HG03066 (cell line): ENCODE results near the gene NTF3.

Experiments used
- ATAC-seq: cut with Tn5 transposase; IDR thresholded peaks from one replicate; pipeline ENCODE4 v1.9.1; 2021; ENCODE audit warnings: low read depth; ENCODE audit not compliant: unreplicated experiment

The NTF3 gene

DNA sequence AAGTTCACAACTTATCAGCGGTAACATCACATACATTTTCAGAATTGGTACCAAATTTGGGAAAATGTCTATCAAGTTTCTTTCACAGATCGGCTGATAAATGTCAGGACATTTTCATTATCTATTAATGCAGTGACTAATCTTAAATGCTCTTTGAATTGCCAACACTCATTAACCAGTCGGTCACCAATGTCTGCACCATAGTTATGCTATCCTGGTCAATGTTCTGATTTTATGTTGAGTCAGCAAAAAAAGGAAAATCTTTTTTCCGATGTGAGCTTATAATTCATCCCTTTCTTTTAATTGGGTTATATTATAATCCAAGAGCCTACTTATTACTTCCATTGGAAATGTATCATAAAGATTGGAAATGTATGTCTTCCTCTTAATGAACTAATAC, 77.2 kb downstream of the NTF3 start:
- no peak for ATAC-seq

GRCh38 chr12:5509557-5509956, 77.6 kb downstream of the NTF3 start:
- no peak for ATAC-seq

DNA sequence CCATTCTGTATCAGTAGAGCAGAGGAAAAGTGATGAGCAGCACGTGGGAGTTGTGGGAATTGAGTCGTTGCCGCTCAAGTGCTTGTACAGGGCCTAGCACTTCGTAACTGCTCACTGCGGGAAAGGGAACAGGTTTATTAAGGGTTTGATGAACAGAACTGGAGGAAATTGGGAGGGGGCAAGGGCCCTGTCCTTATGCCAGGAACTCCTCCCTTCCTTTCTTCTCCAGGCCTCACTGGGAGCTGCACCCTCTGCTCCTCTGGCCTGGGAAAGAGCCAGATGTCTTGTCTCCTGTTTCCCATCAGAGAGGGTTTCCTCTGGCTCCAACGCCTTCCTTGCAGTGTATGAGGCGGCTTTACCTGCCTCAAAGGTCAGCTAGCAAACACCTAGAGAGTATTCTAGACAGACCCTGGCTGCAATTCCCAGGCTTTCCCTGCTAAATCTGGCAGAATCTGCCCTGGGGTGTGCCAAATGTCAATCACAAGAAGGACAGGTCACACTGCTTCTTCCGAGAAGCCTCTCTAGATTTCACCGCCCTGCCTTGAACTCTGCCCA, 78.4 kb downstream of the NTF3 start:
- no peak for ATAC-seq

DNA sequence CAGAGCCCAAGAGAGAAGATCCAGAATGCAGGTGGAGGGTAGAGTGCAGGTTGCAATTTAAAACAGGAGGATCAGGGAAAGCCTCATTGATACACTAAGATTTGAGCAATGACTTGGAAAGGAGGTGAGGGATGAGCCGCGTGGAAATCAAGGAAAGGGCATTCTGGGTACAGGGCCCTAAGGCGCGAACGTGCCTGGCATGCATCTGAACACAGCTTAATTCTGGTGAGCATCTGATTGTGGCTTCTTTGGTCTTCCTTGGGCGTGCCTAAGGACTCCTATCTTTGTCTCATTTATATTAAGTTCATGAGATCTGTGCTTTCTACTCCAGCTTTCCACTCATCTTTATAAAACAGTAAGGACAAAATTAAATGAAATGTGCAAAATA, 79.3 kb downstream of the NTF3 start:
- ATAC-seq, result no peak

- no peak for ATAC-seq
Observed at GRCh38 chr12:5511644-5512600, 80.0 kb downstream of the NTF3 start.

GRCh38 chr12:5512601-5512970, 80.7 kb downstream of the NTF3 start:
- ATAC-seq, result no peak

DNA sequence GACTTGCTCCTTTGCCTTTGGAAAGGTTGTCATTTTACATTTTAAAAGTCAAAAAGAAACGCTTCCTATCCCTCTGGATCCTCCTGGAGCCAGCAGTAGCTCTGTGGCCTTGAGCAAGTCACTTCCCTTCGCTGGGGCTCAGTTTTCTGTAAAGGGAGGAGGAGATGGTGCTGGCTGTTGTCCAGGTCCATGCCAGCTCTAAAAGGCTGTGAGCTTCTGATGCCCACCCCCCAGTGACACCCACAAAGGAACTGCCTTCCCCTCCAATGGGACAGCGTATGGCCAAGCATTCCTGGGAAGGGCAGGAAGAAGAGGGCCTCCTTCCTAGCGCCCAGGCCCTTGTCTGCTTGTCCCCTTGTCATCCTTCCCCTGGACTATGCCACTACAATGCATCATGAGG, 81.5 kb downstream of the NTF3 start:
- ATAC-seq, result no peak

DNA sequence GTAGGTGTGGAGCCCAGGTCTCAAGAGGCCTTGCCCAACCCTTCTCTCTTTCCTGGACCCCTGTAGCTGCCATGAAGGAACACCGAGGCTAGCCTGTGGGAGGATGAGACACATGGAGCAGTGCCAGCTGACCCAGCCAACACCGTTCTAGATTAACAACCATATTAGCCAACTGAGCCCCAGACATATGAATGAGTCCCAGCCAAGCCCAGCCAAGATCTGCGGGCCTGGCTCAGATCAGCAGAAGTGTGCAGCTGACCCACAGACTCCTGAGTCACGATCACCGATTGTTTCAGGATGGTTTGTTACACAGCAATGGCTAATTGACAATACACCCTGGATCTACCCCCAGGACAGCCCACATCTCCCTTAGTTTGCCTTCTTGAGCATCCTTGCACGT, 82.1 kb downstream of the NTF3 start:
- ATAC-seq, result no peak

- ATAC-seq, result no peak
Observed at GRCh38 chr12:5514545-5514944, 82.6 kb downstream of the NTF3 start.

- ATAC-seq, result no peak
Observed at GRCh38 chr12:5515458-5515857, 83.5 kb downstream of the NTF3 start.

DNA sequence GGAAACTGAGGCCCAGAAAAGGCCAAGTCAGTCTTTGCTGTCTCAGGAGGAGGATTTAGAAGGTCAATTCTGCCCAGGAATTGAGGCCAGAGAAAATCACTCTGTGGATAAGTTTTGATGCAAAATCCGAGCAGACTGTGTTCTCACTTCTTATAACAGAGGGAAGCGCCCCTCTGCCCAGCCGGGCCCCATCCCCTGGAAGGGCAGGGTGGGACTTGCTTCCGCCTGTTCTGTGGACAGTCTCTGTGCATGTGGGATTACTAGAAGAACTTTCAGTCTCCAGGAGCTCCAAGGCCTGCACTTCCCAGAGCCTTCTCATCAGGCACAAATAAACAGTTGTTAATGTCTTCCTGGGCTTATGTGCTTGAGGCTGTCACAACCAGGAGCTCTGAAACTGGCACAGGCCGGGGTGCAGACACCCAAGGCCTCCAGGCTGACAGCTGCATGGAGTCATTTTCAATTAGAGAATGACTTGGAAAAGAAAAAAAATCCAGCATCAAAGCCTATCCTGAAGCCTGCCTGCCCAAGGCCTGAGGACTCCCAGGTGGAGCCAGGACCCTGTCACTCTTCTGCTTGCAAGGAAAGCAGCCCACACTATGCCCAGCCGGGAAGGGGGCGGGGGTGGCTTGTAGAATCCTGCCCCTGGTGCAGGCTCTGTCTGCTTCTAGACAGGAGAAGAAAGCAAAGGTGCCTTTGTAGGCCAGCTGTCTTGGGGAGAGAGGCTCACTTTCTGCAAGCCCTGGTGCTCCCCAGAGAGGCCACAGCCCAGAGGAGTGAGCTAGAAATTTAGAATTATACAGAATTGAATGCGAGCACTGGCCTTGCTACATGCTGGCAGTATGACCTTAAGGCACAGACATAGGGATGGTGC, 84.7 kb downstream of the NTF3 start:
- ATAC-seq, result no peak

GRCh38 chr12:5518584-5519365, 86.9 kb downstream of the NTF3 start:
- no peak for ATAC-seq

- no peak for ATAC-seq
Observed at GRCh38 chr12:5520037-5520436, 88.1 kb downstream of the NTF3 start.

DNA sequence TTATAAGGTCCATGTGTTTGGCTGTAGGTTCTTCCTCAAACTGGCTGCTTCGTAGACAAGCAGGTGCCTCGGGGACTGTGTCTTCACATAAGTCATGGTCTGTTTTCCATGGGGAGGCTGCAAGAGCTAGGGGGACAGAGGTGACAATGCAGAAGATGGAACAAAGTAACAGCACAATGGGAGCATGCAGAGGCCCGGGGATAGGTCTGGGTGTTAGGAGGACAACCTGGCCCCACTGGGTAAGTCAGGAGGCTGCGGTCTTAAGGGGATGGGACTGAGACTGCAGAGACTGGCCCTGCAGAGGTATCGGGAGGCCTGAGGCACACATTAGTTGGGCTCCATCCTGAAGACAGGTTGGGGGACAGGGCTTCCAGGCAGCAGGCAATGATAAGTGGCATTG, 88.9 kb downstream of the NTF3 start:
- no peak for ATAC-seq

- ATAC-seq, result no peak
Observed at GRCh38 chr12:5521456-5522325, 89.8 kb downstream of the NTF3 start.

DNA sequence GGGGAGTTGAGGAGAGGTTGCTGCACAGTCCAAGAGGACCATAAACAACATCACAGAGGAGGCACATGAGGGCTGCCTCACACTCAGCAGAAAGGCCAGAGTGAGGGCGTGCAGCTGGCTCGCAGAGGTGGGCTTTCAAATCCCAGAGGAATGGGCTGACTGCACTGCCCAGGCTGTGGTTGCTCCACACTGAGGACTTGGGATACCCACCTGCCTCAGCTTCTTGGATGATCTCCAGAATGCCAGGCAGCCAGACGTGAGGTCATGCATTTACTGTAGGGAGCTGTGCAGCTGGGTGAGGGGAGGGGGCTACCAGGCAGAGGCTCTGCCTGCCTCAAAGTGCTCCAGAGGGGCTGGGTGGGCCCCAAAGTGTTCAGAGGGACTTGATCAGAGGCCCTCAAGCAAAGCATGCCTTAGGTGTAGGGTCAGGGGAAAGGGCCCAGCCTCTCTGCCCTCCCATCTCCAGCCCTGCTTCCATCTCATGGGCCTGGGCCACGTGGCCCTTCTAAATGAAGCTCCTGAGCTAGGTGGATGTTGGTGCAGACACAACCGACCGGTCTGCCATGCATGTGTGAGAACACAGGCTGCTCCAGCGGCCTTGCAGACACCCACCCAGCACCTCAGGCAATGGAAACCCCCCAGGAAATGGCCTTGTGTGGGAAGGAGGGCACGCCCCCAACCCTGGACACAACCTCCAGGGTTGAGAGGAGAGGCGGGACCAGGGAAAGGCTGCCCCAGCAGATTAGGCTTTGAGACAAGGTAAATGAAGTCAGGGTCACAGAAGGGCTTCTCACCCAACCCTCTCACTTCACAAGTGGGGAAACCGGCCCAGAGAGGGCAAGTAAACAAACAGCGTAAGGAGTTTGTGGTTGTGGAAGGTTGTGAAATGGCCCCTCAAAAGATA, 90.8 kb downstream of the NTF3 start:
- ATAC-seq, result no peak

- ATAC-seq, result no peak
Observed at GRCh38 chr12:5523396-5524115, 91.6 kb downstream of the NTF3 start.
